ENCODE measurements around the gene ROMO1. TPM values are rescaled to one million over a fixed set of nuclear protein-coding genes. Genes with fewer than 3 reads are reported as not detected.

Gene ROMO1
- total and polyA plus RNA-seq, 10 of the 15 experiments (the other 5 are each of a cell fraction or from before 2014, with no cell fraction given), result 23.2 to 631 (median 352) TPM

DNA sequence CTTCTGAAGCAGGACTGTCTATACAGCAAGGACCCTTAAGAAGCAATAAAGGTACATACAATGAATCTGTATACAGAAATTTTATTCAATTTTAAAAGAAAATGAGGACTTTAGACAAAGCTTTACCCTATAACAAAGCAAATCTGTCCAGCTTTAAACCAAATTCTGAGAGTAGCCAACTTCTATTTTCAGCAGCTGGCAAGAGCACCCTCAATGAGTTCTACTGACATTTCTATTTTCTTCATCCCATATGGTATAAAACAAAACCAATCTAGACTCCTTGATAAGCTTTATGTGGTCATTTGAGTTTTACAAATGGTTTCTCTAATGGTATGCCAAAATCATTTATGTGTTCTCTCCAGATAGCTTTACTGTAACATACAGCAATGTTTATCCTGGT lies 47.2 kb upstream of the ROMO1 start (continued):
- TF ChIP-seq SKIL (IDR thresholded peaks at IDR 0.05; ENCODE audit: low read depth, poor library complexity, severe bottlenecking), result no peak
- no peak for TF ChIP-seq TCF7 (IDR thresholded peaks at IDR 0.05; ENCODE audit: borderline replicate concordance)
- TF ChIP-seq MLLT1 (IDR thresholded peaks at IDR 0.05), result no peak
- TF ChIP-seq NR2C2 (IDR thresholded peaks at IDR 0.05; ENCODE audit: borderline replicate concordance, control insufficient read depth, insufficient read length, low read depth), result no peak
- TF ChIP-seq NBN (IDR thresholded peaks at IDR 0.05), result no peak
- TF ChIP-seq TBL1XR1 (IDR thresholded peaks at IDR 0.05; ENCODE audit: low read depth, low read length), result no peak
- no peak for TF ChIP-seq ASH2L (IDR thresholded peaks at IDR 0.05; ENCODE audit: borderline replicate concordance, low read depth)
- TF ChIP-seq CBX5 (IDR thresholded peaks at IDR 0.05; ENCODE audit: low read depth), result no peak
- TF ChIP-seq ZSCAN29 (IDR thresholded peaks at IDR 0.05), result no peak
- no peak for TF ChIP-seq PML (IDR thresholded peaks at IDR 0.05; ENCODE audit: low read length)
- TF ChIP-seq EZH2 (IDR thresholded peaks at IDR 0.05; ENCODE audit: borderline replicate concordance, control insufficient read depth, low read depth, low read length), result no peak
- TF ChIP-seq GATAD2B (conservative IDR thresholded peaks at IDR 0.05; ENCODE audit: low read depth), result no peak
- TF ChIP-seq GABPA (IDR thresholded peaks at IDR 0.05; ENCODE audit: low read depth), result no peak

Measured in GM12878 (cell line).